ENCODE data around the gene SEMA7A. TPM values are rescaled to one million over a fixed set of nuclear protein-coding genes. Genes with fewer than 3 reads are reported as not detected.

The SEMA7A gene
- 1.6 and 3.2 TPM in 2 replicates for total RNA-seq

GRCh38 chr15:74433592-74434262, at the start of gene SEMA7A:
TSS of gene SEMA7A (minus strand) at chr15:74433958. CDS start at chr15:74433918, 40 bp downstream.

GRCh38 chr15:74460871-74461846, 27.4 kb upstream of the SEMA7A start, which contains the start of gene UBL7:
TSS of gene UBL7 (minus strand) at chr15:74461160. CDS start at chr15:74458867, 2,293 bp downstream.

GRCh38 chr15:74367296-74367854, 66.4 kb downstream of the SEMA7A start, which contains the start of gene CYP11A1:
TSS of gene CYP11A1 (minus strand) at chr15:74367646. CDS start at chr15:74367585, 61 bp downstream.

Other genes with a start within 250 kb of the SEMA7A start
- gene STRA6, start 231.2 kb downstream of the SEMA7A start, total RNA-seq: 0.16 TPM in 1 of 2 replicates, not detected in the other
- gene CCDC33, start 197.6 kb downstream of the SEMA7A start, total RNA-seq: not detected in 2 replicates
- gene CYP11A1, start 66.3 kb downstream of the SEMA7A start, total RNA-seq: 0.36 and 1.9 TPM in 2 replicates
- 73.2 and 85.4 TPM in 2 replicates for gene UBL7, start 27.2 kb upstream of the SEMA7A start, total RNA-seq
- gene ARID3B, start 107.3 kb upstream of the SEMA7A start, total RNA-seq: 0.65 and 0.90 TPM in 2 replicates
- 77.8 and 78.5 TPM in 2 replicates for gene CLK3, start 181.9 kb upstream of the SEMA7A start, total RNA-seq

All from cardiac atrium fibroblast (primary cell).